OCI-LY3 (cell line): Measurements from ENCODE around the gene TAS1R2.

Source experiments
- EZH2phosphoT487 ChIP-seq: fragments of 200-600 bp; shearing (Covaris generic); IDR thresholded peaks from 2 replicates; pipeline ENCODE4 v1.6.1; 2018; ENCODE audit warnings: antibody characterized with exemption, mixed run types, low read depth
- TF ChIP-seq, protein P1 (sequence below): fragments of 200-600, 300-600 bp; sonication (generic); IDR thresholded peaks from 2 replicates; pipeline ENCODE4 v1.5.1; 2014; ENCODE audit warnings: antibody characterized with exemption, low read length, low read depth

DNA sequence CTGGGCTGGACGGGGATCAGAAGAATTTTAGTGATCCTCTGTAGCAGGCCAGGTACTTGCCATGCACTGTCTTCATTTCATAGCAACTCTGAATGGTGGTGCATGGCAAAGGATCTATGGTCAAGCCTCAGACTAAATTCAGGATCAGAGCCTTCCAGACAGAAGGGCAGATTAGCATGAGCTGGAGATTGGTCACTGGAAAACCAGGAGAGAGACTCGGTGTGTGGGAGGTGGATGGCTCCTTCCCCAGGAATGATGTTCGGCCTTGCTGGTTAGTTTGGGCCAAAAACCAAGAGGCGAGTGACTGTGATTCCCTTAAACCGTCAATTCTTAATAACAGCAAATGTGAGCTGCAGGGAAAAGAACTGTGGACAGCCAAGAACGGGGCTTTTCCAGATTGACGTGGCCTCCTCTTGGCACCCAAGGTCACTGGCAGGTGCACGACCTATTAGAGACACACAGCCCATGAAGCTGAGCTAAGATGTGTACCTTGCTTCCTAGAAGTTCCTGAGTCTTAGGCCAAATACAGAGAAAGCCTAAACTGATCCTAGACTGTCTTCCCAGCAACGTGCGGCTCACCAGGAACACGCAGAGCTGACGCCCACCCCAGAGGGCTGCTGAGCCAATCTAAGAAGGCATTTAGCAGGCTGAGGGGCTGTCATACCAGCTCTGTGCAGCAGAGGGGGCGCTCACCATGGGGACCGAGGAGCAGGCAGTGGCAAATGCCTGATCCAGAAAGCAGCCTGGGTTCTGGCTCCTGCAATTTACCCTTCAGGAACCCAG lies 24.4 kb upstream of the TAS1R2 start:
- TF ChIP-seq, protein P1, sequence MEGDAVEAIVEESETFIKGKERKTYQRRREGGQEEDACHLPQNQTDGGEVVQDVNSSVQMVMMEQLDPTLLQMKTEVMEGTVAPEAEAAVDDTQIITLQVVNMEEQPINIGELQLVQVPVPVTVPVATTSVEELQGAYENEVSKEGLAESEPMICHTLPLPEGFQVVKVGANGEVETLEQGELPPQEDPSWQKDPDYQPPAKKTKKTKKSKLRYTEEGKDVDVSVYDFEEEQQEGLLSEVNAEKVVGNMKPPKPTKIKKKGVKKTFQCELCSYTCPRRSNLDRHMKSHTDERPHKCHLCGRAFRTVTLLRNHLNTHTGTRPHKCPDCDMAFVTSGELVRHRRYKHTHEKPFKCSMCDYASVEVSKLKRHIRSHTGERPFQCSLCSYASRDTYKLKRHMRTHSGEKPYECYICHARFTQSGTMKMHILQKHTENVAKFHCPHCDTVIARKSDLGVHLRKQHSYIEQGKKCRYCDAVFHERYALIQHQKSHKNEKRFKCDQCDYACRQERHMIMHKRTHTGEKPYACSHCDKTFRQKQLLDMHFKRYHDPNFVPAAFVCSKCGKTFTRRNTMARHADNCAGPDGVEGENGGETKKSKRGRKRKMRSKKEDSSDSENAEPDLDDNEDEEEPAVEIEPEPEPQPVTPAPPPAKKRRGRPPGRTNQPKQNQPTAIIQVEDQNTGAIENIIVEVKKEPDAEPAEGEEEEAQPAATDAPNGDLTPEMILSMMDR: peak; percentile 62
- no peak for TF ChIP-seq EZH2phosphoT487
